Panc1 (cell line): ENCODE results near the gene EPHA7. TPM values are rescaled to one million over a fixed set of nuclear protein-coding genes. Genes with fewer than 3 reads are reported as not detected.

ENCODE experiments used
- ATAC-seq: fragments of 200-7000 bp; cut with Tn5 transposase; 2 replicates; pipeline ENCODE4 v1.9.1; 2020; ENCODE audit warnings: mild to moderate bottlenecking, moderate library complexity
- BruUV-seq: library from RNA; stranded (reverse); fragments of 400-500 nt; replicated peaks from 2 replicates; lab custom pipeline; 2021; lab: Mats Ljungman, UMichigan
- CTCF ChIA-PET: fragments of 300-600 bp; sonication (Branson Sonifier 250); formaldehyde crosslinking; loops from one replicate; lab custom pipeline; 2022; ENCODE audit warnings: antibody characterized with exemption; lab: Charles Lee
- POLR2A ChIA-PET: fragments of 300-600 bp; sonication (Branson Sonifier 250); formaldehyde crosslinking; loops from one replicate; lab custom pipeline; 2022; ENCODE audit warnings: antibody characterized with exemption; lab: Charles Lee
- DNase-seq: peaks from one replicate; pipeline ENCODE4 v3.0.0-alpha.2; 2010; ENCODE audit warnings: low read depth, low spot score
- H3K27ac ChIP-seq: 2 replicates; pipeline ENCODE4 v1.5.1; 2011; ENCODE audit warnings: mild to moderate bottlenecking, low read length, inconsistent platforms
- H3K27me3 ChIP-seq: fragments of 200-500 bp; sonication (Bioruptor generic); 2 replicates; pipeline ENCODE4 v1.6.0; 2014; ENCODE audit warnings: low read length, inconsistent platforms; ENCODE audit not compliant: control insufficient read depth, insufficient read depth
- H3K36me3 ChIP-seq: fragments of 200-500 bp; sonication (Bioruptor generic); 2 replicates; pipeline ENCODE4 v1.5.1; 2014; ENCODE audit warnings: inconsistent platforms, mild to moderate bottlenecking, low read length, moderate library complexity; ENCODE audit not compliant: control insufficient read depth, insufficient read depth
- H3K4me1 ChIP-seq: 2 replicates; pipeline ENCODE4 v1.5.1; 2011; ENCODE audit warnings: inconsistent platforms, mild to moderate bottlenecking, low read length, moderate library complexity; ENCODE audit not compliant: control insufficient read depth, insufficient read depth
- H3K4me3 ChIP-seq, 2 experiments: 2 replicates each; pipeline ENCODE4 v1.5.1; 2011 to 2012; ENCODE audit warnings: low read depth in 2 of 2, low read length in 2 of 2, mild to moderate bottlenecking in 2 of 2, inconsistent platforms in 1 of 2, moderate library complexity in 1 of 2
- H3K9me3 ChIP-seq: fragments of 200-500 bp; sonication (Bioruptor generic); 2 replicates; pipeline ENCODE4 v1.5.1; 2014; ENCODE audit warnings: low read depth, mild to moderate bottlenecking, inconsistent platforms, low read length, moderate library complexity; ENCODE audit not compliant: control insufficient read depth, insufficient read depth
- POLR2AphosphoS5 ChIP-seq: IDR thresholded peaks from 2 replicates; pipeline ENCODE4 v1.6.1; 2012; ENCODE audit warnings: mild to moderate bottlenecking, low read depth, low read length, moderate library complexity
- REST ChIP-seq, 2 experiments: IDR thresholded peaks; 2 replicates each; pipeline ENCODE4 v1.6.1; 2011 to 2012; ENCODE audit warnings: low read depth in 2 of 2, control low read depth in 1 of 2, low read length in 1 of 2, mild to moderate bottlenecking in 1 of 2, moderate library complexity in 1 of 2; ENCODE audit not compliant: insufficient read depth in 1 of 2
- SIN3A ChIP-seq: IDR thresholded peaks from 2 replicates; pipeline ENCODE4 v1.6.1; 2012; ENCODE audit warnings: low read depth, mild to moderate bottlenecking, low read length, moderate library complexity, borderline replicate concordance; ENCODE audit not compliant: insufficient read depth
- TCF7L2 ChIP-seq: IDR thresholded peaks from 2 replicates; pipeline ENCODE4 v1.6.1; 2011; ENCODE audit warnings: mild to moderate bottlenecking, low read depth, low read length, inconsistent platforms
- in situ Hi-C: cut with HindIII; loops from 2 replicates; pipeline ENCODE4 v1.10.0; 2016; ENCODE audit warnings: low sequenced_read_pairs, low pct_unique_long_range_greater_than_20kb
- intact Hi-C: fragments of 100-400 bp; cut with micrococcal nuclease; formaldehyde crosslinking; loops from one replicate; pipeline ENCODE4 v1.10.0; 2022; ENCODE audit not compliant: unreplicated experiment
- total RNA-seq: library from RNA; stranded (reverse); gene quantifications from one replicate; pipeline ENCODE4 v1.2.1, GENCODE V29; 2021; ENCODE audit not compliant: unreplicated experiment
- TF ChIP-seq, protein P1 (sequence below): fragments of 450-650 bp; IDR thresholded peaks from 2 replicates; pipeline ENCODE4 v1.5.1; 2017; ENCODE audit warnings: mild to moderate bottlenecking

Gene EPHA7
- total RNA-seq, 1 experiment from 2014 or later: 8.6 TPM

DNA sequence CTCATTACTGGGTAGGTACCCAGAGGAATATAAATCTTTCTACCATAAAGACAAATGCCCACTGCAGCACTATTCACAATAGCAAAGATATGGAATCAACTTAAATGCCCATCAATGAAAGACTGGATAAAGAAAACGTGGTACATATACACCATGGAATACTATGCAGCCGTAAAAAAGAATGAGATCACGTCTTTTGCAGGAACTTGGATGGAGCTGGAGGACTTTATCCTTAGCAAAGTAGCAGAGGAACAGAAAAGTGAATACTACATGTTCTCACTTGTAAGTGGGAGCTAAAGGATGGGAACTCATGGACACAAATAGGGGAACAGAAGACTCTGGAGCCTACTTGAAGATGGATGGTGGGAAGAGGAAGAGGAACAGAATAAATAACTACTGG, 119.7 kb downstream of the EPHA7 start:
- ATAC-seq: no peak
- no peak overlapping the region for H3K27ac ChIP-seq
- no TSS peak for BruUV-seq
- H3K9me3 ChIP-seq: no peaks in the 10 kb centered on the region
- no peak overlapping the region for H3K4me3 ChIP-seq
- no peak for DNase-seq
- no peaks in the 10 kb centered on the region for H3K27me3 ChIP-seq
- no peaks in the 10 kb centered on the region for H3K36me3 ChIP-seq
- H3K4me1 ChIP-seq: no peaks in the 10 kb centered on the region; the same call in 1 of the 2 replicates
- CTCF ChIA-PET: no interaction called here
- TF ChIP-seq SIN3A (no peak), REST (IDR thresholded peaks at IDR 0.05; ENCODE audit: insufficient read depth in 1 of 2, low read depth in 2 of 2, low read length in 1 of 2) (no peak), POLR2AphosphoS5 (no peak), TCF7L2 (no peak)
- TF ChIP-seq, protein P1, sequence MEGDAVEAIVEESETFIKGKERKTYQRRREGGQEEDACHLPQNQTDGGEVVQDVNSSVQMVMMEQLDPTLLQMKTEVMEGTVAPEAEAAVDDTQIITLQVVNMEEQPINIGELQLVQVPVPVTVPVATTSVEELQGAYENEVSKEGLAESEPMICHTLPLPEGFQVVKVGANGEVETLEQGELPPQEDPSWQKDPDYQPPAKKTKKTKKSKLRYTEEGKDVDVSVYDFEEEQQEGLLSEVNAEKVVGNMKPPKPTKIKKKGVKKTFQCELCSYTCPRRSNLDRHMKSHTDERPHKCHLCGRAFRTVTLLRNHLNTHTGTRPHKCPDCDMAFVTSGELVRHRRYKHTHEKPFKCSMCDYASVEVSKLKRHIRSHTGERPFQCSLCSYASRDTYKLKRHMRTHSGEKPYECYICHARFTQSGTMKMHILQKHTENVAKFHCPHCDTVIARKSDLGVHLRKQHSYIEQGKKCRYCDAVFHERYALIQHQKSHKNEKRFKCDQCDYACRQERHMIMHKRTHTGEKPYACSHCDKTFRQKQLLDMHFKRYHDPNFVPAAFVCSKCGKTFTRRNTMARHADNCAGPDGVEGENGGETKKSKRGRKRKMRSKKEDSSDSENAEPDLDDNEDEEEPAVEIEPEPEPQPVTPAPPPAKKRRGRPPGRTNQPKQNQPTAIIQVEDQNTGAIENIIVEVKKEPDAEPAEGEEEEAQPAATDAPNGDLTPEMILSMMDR: no peak
- intact Hi-C loops (no loop called here), in situ Hi-C loops (no loop called here)
- POLR2A ChIA-PET: no interaction called here

- H3K9me3 ChIP-seq: no peaks in the 10 kb centered on the region
- BruUV-seq: no TSS peak
- ATAC-seq (no peak), DNase-seq (no peak)
- in situ Hi-C loops (no loop called here), intact Hi-C loops (no loop called here)
- ChIA-PET POLR2A (no interaction called here), CTCF (no interaction called here)
- H3K27ac ChIP-seq: no peak overlapping the region
- no peak overlapping the region for H3K4me3 ChIP-seq
- TF ChIP-seq REST (IDR thresholded peaks at IDR 0.05; ENCODE audit: insufficient read depth in 1 of 2, low read depth in 2 of 2, low read length in 1 of 2) (no peak), POLR2AphosphoS5 (no peak), SIN3A (no peak), TCF7L2 (no peak)
- TF ChIP-seq, protein P1: no peak
- H3K27me3 ChIP-seq: no peaks in the 10 kb centered on the region
- H3K4me1 ChIP-seq: no peaks in the 10 kb centered on the region; the same call in 1 of the 2 replicates
- H3K36me3 ChIP-seq: no peaks in the 10 kb centered on the region
Measured at GRCh38 chr6:93295631-93296030, 123.7 kb downstream of the EPHA7 start.
